ENCODE results near the gene TTC17. TPM values are rescaled to one million over a fixed set of nuclear protein-coding genes. Genes with fewer than 3 reads are reported as not detected.

The TTC17 gene
- total RNA-seq = 36.4 and 45.7 TPM in 2 replicates

GRCh38 chr11:43358801-43359421 is at the start of gene TTC17:
Gene TTC17 (plus strand): TSS chr11:43358920. CDS start chr11:43358955, 35 bp downstream.

GRCh38 chr11:43311791-43312607 is 46.7 kb upstream of the TTC17 start, which contains the start of gene API5:
Gene API5 (plus strand): TSS chr11:43311996. CDS start chr11:43312128, 132 bp downstream.

Other genes with a start within 250 kb of the TTC17 start
- gene API5, start 46.9 kb upstream of the TTC17 start, total RNA-seq = 41.2 and 53.6 TPM in 2 replicates

Measured in cardiac ventricle fibroblast (primary cell).